GM23338 (cell line): ENCODE measurements around the gene PADI6. TPM values are rescaled to one million over a fixed set of nuclear protein-coding genes. Genes with fewer than 3 reads are reported as not detected.

Experiments used
- ATAC-seq: fragments of 200-7000 bp; cut with Tn5 transposase; 3 replicates; pipeline ENCODE4 v1.9.1; 2020
- DNase-seq: peaks from one replicate; pipeline ENCODE4 v3.0.0-alpha.2; 2015; ENCODE audit warnings: low spot score
- H2AFZ ChIP-seq: fragments of 200-600 bp; sonication (generic); 2 replicates; pipeline ENCODE4 v1.8.0; 2016; ENCODE audit warnings: antibody characterized with exemption, mild to moderate bottlenecking, moderate library complexity
- H3F3A ChIP-seq: fragments of 200-600 bp; sonication (generic); replicated peaks from 2 replicates; pipeline ENCODE4 v1.8.0; 2017; ENCODE audit warnings: antibody characterized with exemption, mixed run types, low read depth
- H3K27ac ChIP-seq: fragments of 200-600 bp; sonication (generic); 2 replicates; pipeline ENCODE4 v1.6.1; 2016; ENCODE audit warnings: low read depth
- H3K27me3 ChIP-seq: fragments of 200-600 bp; sonication (generic); 2 replicates; pipeline ENCODE4 v1.8.0; 2016; ENCODE audit warnings: mild to moderate bottlenecking, mixed run types, moderate library complexity; ENCODE audit not compliant: insufficient read depth
- H3K36me3 ChIP-seq: fragments of 200-600 bp; sonication (generic); 2 replicates; pipeline ENCODE4 v1.8.0; 2016; ENCODE audit warnings: mild to moderate bottlenecking; ENCODE audit not compliant: insufficient read depth
- H3K4me1 ChIP-seq: fragments of 200-600 bp; sonication (generic); 2 replicates; pipeline ENCODE4 v1.8.0; 2016; ENCODE audit warnings: mild to moderate bottlenecking, moderate library complexity; ENCODE audit not compliant: insufficient read depth
- H3K4me2 ChIP-seq: fragments of 200-600 bp; sonication (generic); 2 replicates; pipeline ENCODE4 v1.7.1; 2017; ENCODE audit warnings: mixed run types
- H3K4me3 ChIP-seq: fragments of 200-600 bp; sonication (generic); 2 replicates; pipeline ENCODE4 v1.6.1; 2016; ENCODE audit warnings: mixed run types
- H3K79me2 ChIP-seq: fragments of 200-600 bp; sonication (generic); replicated peaks from 2 replicates; pipeline ENCODE4 v1.8.0; 2017; ENCODE audit warnings: mild to moderate bottlenecking; ENCODE audit not compliant: insufficient read depth
- H3K9me2 ChIP-seq: fragments of 200-600 bp; sonication (generic); 2 replicates; pipeline ENCODE4 v1.8.0; 2017; ENCODE audit not compliant: insufficient read depth
- H4K20me1 ChIP-seq: fragments of 200-600 bp; sonication (generic); replicated peaks from 2 replicates; pipeline ENCODE4 v1.8.0; 2017; ENCODE audit warnings: mild to moderate bottlenecking; ENCODE audit not compliant: insufficient read depth
- H3K27ac Mint-ChIP-seq: 2 replicates; pipeline ENCODE4 v1.8.0; 2020; ENCODE audit warnings: inconsistent platforms, mild to moderate bottlenecking, moderate library complexity, mixed read lengths
- H3K27me3 Mint-ChIP-seq: 3 replicates; pipeline ENCODE4 v1.8.0; 2022; ENCODE audit warnings: low read depth, mild to moderate bottlenecking, moderate library complexity, mixed read lengths, inconsistent platforms; ENCODE audit not compliant: insufficient read depth, poor library complexity
- H3K36me3 Mint-ChIP-seq: 3 replicates; pipeline ENCODE4 v1.8.0; 2021; ENCODE audit warnings: low read depth, mild to moderate bottlenecking, inconsistent platforms, moderate library complexity, mixed read lengths
- H3K4me1 Mint-ChIP-seq: 3 replicates; pipeline ENCODE4 v1.8.0; 2020; ENCODE audit warnings: mild to moderate bottlenecking, inconsistent platforms, mixed read lengths
- H3K4me3 Mint-ChIP-seq: 3 replicates; pipeline ENCODE4 v1.8.0; 2021; ENCODE audit warnings: moderate library complexity, mild to moderate bottlenecking, inconsistent platforms, mixed read lengths
- H3K9me3 Mint-ChIP-seq: 3 replicates; pipeline ENCODE4 v1.8.0; 2020; ENCODE audit warnings: moderate library complexity, mild to moderate bottlenecking, inconsistent platforms, mixed read lengths
- CREB1 ChIP-seq: fragments of 250-450 bp; sonication (Bioruptor Pico); IDR thresholded peaks from 2 replicates; pipeline ENCODE4 v1.5.0; 2020; ENCODE audit warnings: low read depth, mild to moderate bottlenecking, moderate library complexity
- EZH2phosphoT487 ChIP-seq: fragments of 200-600 bp; sonication (generic); IDR thresholded peaks from one replicate; pipeline ENCODE4 v1.8.1; 2018; ENCODE audit warnings: antibody characterized with exemption; ENCODE audit not compliant: unreplicated experiment
- POLR2AphosphoS5 ChIP-seq: IDR thresholded peaks from 2 replicates; pipeline ENCODE4 v1.6.1; 2016; ENCODE audit warnings: antibody characterized with exemption, low read depth
- STAT1 ChIP-seq: IDR thresholded peaks from one replicate; pipeline ENCODE4 v1.6.1; 2016; ENCODE audit warnings: antibody characterized with exemption; ENCODE audit not compliant: unreplicated experiment
- ZNF114 ChIP-seq: fragments of 250-450 bp; sonication (Bioruptor Pico); IDR thresholded peaks from 2 replicates; pipeline ENCODE4 v1.5.0; 2020; ENCODE audit warnings: mild to moderate bottlenecking, moderate library complexity
- polyA plus RNA-seq: library from polyadenylated mRNA; unstranded; fragments of >200 nt; fragmentation: Nextera tagmentation; extraction: Ambion mirVana; gene quantifications from 2 replicates; pipeline ENCODE4 v1.2.1, GENCODE V29; 2016
- total RNA-seq: library from RNA; depleted of rRNA; stranded (reverse); fragments of >200 nt; shearing (Covaris generic); gene quantifications from 2 replicates; pipeline ENCODE4 v1.2.3, GENCODE V29; 2014
- TF ChIP-seq, protein P1 (sequence below): fragments of 250-450 bp; sonication (Bioruptor Pico); IDR thresholded peaks from 2 replicates; pipeline ENCODE4 v1.5.0; 2020; ENCODE audit warnings: mild to moderate bottlenecking, moderate library complexity
- TF ChIP-seq, protein P2 (sequence below): IDR thresholded peaks from one replicate; pipeline ENCODE4 v1.6.1; 2018; ENCODE audit warnings: antibody characterized with exemption; ENCODE audit not compliant: unreplicated experiment
- TF ChIP-seq, protein P3 (sequence below): IDR thresholded peaks from 2 replicates; pipeline ENCODE4 v1.6.1; 2016; ENCODE audit warnings: antibody characterized with exemption

The PADI6 gene
- total and polyA plus RNA-seq, 2 experiments from 2014 or later: not detected

DNA sequence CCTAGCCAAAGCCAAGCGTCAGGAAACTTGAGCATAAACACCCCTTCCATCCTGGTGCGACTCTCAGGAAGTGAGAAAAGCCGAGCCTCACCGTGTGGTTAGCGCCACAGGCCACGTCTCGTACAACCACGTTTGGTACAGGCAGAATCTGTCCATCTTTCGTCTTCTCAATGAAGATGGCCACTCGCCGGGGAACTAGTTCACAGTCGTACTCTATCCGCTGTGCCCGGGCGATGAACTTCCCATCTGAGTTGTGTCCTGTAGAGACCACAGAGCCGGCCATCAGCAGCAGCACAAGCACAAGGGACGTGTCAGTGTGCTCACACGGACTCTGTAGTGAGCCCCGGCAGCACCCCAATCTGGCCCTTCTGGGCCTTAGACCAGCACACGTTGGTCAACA is 44.4 kb downstream of the PADI6 start:
- peaks cover 25% of the 10 kb centered on the region for H3K27me3 Mint-ChIP-seq
- peaks cover 89% of the 10 kb centered on the region for H3F3A ChIP-seq
- no peak overlapping the region for H3K4me3 Mint-ChIP-seq
- H2AFZ ChIP-seq: no peak overlapping the region
- H3K36me3 Mint-ChIP-seq: peaks cover 100% of the 10 kb centered on the region
- H3K4me3 ChIP-seq: no peak overlapping the region
- no peaks in the 10 kb centered on the region for H3K27me3 ChIP-seq
- ATAC-seq (no peak), DNase-seq (no peak)
- H3K4me2 ChIP-seq: no peak overlapping the region
- peaks cover 41% of the 10 kb centered on the region for H3K4me1 Mint-ChIP-seq
- peak overlapping the region; percentile 76 for H3K27ac Mint-ChIP-seq
- no peaks in the 10 kb centered on the region for H3K9me3 Mint-ChIP-seq
- peaks cover 94% of the 10 kb centered on the region for H3K36me3 ChIP-seq
- H4K20me1 ChIP-seq: peaks cover 76% of the 10 kb centered on the region
- peaks cover 78% of the 10 kb centered on the region for H3K79me2 ChIP-seq
- TF ChIP-seq EZH2phosphoT487: peak; percentile 67
- TF ChIP-seq, protein P1, sequence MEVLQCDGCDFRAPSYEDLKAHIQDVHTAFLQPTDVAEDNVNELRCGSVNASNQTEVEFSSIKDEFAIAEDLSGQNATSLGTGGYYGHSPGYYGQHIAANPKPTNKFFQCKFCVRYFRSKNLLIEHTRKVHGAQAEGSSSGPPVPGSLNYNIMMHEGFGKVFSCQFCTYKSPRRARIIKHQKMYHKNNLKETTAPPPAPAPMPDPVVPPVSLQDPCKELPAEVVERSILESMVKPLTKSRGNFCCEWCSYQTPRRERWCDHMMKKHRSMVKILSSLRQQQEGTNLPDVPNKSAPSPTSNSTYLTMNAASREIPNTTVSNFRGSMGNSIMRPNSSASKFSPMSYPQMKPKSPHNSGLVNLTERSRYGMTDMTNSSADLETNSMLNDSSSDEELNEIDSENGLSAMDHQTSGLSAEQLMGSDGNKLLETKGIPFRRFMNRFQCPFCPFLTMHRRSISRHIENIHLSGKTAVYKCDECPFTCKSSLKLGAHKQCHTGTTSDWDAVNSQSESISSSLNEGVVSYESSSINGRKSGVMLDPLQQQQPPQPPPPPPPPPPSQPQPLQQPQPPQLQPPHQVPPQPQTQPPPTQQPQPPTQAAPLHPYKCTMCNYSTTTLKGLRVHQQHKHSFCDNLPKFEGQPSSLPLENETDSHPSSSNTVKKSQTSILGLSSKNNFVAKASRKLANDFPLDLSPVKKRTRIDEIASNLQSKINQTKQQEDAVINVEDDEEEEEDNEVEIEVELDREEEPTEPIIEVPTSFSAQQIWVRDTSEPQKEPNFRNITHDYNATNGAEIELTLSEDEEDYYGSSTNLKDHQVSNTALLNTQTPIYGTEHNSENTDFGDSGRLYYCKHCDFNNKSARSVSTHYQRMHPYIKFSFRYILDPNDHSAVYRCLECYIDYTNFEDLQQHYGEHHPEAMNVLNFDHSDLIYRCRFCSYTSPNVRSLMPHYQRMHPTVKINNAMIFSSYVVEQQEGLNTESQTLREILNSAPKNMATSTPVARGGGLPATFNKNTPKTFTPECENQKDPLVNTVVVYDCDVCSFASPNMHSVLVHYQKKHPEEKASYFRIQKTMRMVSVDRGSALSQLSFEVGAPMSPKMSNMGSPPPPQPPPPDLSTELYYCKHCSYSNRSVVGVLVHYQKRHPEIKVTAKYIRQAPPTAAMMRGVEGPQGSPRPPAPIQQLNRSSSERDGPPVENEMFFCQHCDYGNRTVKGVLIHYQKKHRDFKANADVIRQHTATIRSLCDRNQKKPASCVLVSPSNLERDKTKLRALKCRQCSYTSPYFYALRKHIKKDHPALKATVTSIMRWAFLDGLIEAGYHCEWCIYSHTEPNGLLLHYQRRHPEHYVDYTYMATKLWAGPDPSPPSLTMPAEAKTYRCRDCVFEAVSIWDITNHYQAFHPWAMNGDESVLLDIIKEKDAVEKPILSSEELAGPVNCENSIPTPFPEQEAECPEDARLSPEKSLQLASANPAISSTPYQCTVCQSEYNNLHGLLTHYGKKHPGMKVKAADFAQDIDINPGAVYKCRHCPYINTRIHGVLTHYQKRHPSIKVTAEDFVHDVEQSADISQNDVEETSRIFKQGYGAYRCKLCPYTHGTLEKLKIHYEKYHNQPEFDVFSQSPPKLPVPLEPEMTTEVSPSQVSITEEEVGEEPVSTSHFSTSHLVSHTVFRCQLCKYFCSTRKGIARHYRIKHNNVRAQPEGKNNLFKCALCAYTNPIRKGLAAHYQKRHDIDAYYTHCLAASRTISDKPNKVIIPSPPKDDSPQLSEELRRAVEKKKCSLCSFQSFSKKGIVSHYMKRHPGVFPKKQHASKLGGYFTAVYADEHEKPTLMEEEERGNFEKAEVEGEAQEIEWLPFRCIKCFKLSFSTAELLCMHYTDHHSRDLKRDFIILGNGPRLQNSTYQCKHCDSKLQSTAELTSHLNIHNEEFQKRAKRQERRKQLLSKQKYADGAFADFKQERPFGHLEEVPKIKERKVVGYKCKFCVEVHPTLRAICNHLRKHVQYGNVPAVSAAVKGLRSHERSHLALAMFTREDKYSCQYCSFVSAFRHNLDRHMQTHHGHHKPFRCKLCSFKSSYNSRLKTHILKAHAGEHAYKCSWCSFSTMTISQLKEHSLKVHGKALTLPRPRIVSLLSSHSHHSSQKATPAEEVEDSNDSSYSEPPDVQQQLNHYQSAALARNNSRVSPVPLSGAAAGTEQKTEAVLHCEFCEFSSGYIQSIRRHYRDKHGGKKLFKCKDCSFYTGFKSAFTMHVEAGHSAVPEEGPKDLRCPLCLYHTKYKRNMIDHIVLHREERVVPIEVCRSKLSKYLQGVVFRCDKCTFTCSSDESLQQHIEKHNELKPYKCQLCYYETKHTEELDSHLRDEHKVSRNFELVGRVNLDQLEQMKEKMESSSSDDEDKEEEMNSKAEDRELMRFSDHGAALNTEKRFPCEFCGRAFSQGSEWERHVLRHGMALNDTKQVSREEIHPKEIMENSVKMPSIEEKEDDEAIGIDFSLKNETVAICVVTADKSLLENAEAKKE: no peak
- H3K4me1 ChIP-seq: no peaks in the 10 kb centered on the region; the same call in 1 of the 2 replicates
- H3K9me2 ChIP-seq: no peaks in the 10 kb centered on the region
- peak overlapping the region; percentile 89 for H3K27ac ChIP-seq

DNA sequence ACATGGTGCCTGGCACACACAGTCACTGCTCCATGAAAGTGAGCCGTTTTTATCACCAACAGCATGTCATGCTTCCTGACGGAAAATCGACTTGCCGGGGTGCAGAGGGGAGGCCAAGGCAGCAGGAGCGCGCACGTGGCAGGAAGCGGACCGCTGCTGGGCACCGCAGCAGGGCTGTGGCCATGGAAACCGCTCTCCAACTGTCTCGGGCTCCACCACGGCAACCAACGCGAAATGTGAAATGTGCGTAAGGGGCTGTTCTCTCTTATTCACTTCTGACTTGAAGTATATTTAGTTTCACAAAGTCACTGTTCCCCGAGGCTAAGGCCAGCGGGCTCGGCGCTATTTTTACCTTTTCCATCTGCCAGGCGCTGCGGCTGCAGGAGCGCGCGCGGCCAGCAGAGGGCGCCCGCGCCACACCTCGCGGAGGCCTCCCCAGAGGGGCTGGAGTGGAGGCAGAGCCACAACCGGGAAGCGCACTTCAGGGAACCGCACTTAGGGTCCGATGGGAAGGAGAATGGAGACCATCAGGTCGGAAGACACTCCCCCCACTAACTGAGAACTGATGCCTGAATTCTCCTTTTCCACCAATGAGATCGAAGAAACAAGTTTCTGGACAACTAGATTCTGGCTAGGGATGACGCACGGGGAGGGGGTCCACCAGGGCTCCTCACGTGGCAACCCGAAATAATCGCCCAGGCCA is 47.8 kb downstream of the PADI6 start:
- no peak overlapping the region for H2AFZ ChIP-seq
- H3K27ac ChIP-seq: peak overlapping the region; percentile 89
- H3K4me3 ChIP-seq: no peak overlapping the region
- no peak overlapping the region for H3K4me2 ChIP-seq
- DNase-seq (peak; percentile 93), ATAC-seq (peak; percentile 91)
- no peaks in the 10 kb centered on the region for H3K27me3 ChIP-seq
- no peaks in the 10 kb centered on the region for H3K9me2 ChIP-seq
- H3F3A ChIP-seq: peaks cover 89% of the 10 kb centered on the region
- peaks cover 82% of the 10 kb centered on the region for H3K79me2 ChIP-seq
- peaks cover 81% of the 10 kb centered on the region for H4K20me1 ChIP-seq
- no peaks in the 10 kb centered on the region; the same call in 1 of the 2 replicates for H3K4me1 ChIP-seq
- Mint-ChIP-seq H3K4me3 (no peak overlapping the region), H3K4me1 (peaks cover 55% of the 10 kb centered on the region), H3K27ac (peak overlapping the region; percentile 34), H3K36me3 (peaks cover 100% of the 10 kb centered on the region), H3K9me3 (no peaks in the 10 kb centered on the region), H3K27me3 (peaks cover 42% of the 10 kb centered on the region)
- peaks cover 88% of the 10 kb centered on the region for H3K36me3 ChIP-seq
- TF ChIP-seq, protein P2, sequence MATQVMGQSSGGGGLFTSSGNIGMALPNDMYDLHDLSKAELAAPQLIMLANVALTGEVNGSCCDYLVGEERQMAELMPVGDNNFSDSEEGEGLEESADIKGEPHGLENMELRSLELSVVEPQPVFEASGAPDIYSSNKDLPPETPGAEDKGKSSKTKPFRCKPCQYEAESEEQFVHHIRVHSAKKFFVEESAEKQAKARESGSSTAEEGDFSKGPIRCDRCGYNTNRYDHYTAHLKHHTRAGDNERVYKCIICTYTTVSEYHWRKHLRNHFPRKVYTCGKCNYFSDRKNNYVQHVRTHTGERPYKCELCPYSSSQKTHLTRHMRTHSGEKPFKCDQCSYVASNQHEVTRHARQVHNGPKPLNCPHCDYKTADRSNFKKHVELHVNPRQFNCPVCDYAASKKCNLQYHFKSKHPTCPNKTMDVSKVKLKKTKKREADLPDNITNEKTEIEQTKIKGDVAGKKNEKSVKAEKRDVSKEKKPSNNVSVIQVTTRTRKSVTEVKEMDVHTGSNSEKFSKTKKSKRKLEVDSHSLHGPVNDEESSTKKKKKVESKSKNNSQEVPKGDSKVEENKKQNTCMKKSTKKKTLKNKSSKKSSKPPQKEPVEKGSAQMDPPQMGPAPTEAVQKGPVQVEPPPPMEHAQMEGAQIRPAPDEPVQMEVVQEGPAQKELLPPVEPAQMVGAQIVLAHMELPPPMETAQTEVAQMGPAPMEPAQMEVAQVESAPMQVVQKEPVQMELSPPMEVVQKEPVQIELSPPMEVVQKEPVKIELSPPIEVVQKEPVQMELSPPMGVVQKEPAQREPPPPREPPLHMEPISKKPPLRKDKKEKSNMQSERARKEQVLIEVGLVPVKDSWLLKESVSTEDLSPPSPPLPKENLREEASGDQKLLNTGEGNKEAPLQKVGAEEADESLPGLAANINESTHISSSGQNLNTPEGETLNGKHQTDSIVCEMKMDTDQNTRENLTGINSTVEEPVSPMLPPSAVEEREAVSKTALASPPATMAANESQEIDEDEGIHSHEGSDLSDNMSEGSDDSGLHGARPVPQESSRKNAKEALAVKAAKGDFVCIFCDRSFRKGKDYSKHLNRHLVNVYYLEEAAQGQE: no peak
- TF ChIP-seq, protein P3, sequence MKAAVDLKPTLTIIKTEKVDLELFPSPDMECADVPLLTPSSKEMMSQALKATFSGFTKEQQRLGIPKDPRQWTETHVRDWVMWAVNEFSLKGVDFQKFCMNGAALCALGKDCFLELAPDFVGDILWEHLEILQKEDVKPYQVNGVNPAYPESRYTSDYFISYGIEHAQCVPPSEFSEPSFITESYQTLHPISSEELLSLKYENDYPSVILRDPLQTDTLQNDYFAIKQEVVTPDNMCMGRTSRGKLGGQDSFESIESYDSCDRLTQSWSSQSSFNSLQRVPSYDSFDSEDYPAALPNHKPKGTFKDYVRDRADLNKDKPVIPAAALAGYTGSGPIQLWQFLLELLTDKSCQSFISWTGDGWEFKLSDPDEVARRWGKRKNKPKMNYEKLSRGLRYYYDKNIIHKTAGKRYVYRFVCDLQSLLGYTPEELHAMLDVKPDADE: no peak
- 0 out of 2 replicates have a peak, but pooled peaks have one; percentile 12 for TF ChIP-seq CREB1
- TF ChIP-seq STAT1: no peak
- peak; percentile 49 for TF ChIP-seq POLR2AphosphoS5
- TF ChIP-seq ZNF114: no peak
